Astrocyte (in vitro differentiated cells and primary cell): ENCODE measurements around the gene GGA3.

Experiments used
- CTCF ChIP-seq: IDR thresholded peaks from 2 replicates; pipeline ENCODE4 v1.5.1; 2011; ENCODE audit warnings: low read depth, mild to moderate bottlenecking, inconsistent platforms, low read length, moderate library complexity; ENCODE audit not compliant: insufficient read depth
- EZH2 ChIP-seq: IDR thresholded peaks from 2 replicates; pipeline ENCODE4 v1.6.1; 2012; ENCODE audit warnings: mild to moderate bottlenecking, low read length, inconsistent platforms; ENCODE audit not compliant: insufficient read depth

- no peak for TF ChIP-seq CTCF
- no peak for TF ChIP-seq EZH2
Observed at GRCh38 chr17:75207760-75208159, 53.6 kb downstream of the GGA3 start.
